CD14-positive monocyte (primary cell): ENCODE measurements around the gene MAST2. TPM values are rescaled to one million over a fixed set of nuclear protein-coding genes. Genes with fewer than 3 reads are reported as not detected.

Source experiments
- DNase-seq, 3 donors: peaks; one replicate each; pipeline ENCODE4 v3.0.0-alpha.2; 2011 to 2022
- H2AFZ ChIP-seq: 2 replicates; pipeline ENCODE4 v1.6.0; 2012; ENCODE audit warnings: mild to moderate bottlenecking, low read depth, low read length, inconsistent platforms; ENCODE audit not compliant: insufficient read depth, poor library complexity, severe bottlenecking
- H3K27ac ChIP-seq, 2 donors: 1 replicate in 1 of 2; 2 replicates in 1 of 2; pipeline ENCODE4 v1.5.1; 2012 to 2013; ENCODE audit warnings: low read length in 2 of 2, control low read depth in 1 of 2, inconsistent platforms in 1 of 2, low read depth in 1 of 2, mild to moderate bottlenecking in 1 of 2
- H3K27me3 ChIP-seq, 2 donors: one replicate each; pipeline versions ENCODE4 v1.6.0 to v1.6.1; 2011 to 2013; ENCODE audit warnings: low read length in 2 of 2; ENCODE audit not compliant: control insufficient read depth in 2 of 2, insufficient read depth in 2 of 2
- H3K36me3 ChIP-seq, 2 donors: replicated peaks in 1 of 2; 1 replicate in 1 of 2; 2 replicates in 1 of 2; pipeline versions ENCODE4 v1.5.1 to v1.6.1; 2012 to 2013; ENCODE audit warnings: low read length in 2 of 2, control low read depth in 1 of 2, inconsistent platforms in 1 of 2, mild to moderate bottlenecking in 1 of 2; ENCODE audit not compliant: insufficient read depth in 2 of 2, control insufficient read depth in 1 of 2
- H3K4me1 ChIP-seq, 2 donors: 1 replicate in 1 of 2; 2 replicates in 1 of 2; pipeline versions ENCODE4 v1.5.1 to v1.6.1; 2012 to 2013; ENCODE audit warnings: low read length in 2 of 2, control low read depth in 1 of 2, inconsistent platforms in 1 of 2, mild to moderate bottlenecking in 1 of 2, moderate library complexity in 1 of 2; ENCODE audit not compliant: insufficient read depth in 2 of 2, control insufficient read depth in 1 of 2
- H3K4me2 ChIP-seq: replicated peaks from 2 replicates; pipeline ENCODE3; 2012; ENCODE audit warnings: low read length, moderate library complexity, mild to moderate bottlenecking; ENCODE audit not compliant: poor library complexity, severe bottlenecking; ENCODE audit errors: extremely low read depth
- H3K4me3 ChIP-seq, 3 experiments: fragments of 200-600 bp in 1 of 3; sonication (generic) in 1 of 3; replicated peaks in 1 of 3; 1 replicate in 2 of 3; 2 replicates in 1 of 3; pipeline ENCODE4 v1.5.1; 2011 to 2013; ENCODE audit warnings: low read length in 3 of 3, mild to moderate bottlenecking in 3 of 3, control low read depth in 2 of 3, low read depth in 2 of 3, inconsistent platforms in 1 of 3, moderate library complexity in 1 of 3
- H3K79me2 ChIP-seq: 2 replicates; pipeline ENCODE4 v1.6.0; 2012; ENCODE audit warnings: mild to moderate bottlenecking, control low read depth, inconsistent platforms, low read length, moderate library complexity; ENCODE audit not compliant: insufficient read depth
- H3K9ac ChIP-seq: 2 replicates; pipeline ENCODE4 v1.6.0; 2017; ENCODE audit warnings: low read length, mild to moderate bottlenecking; ENCODE audit not compliant: insufficient read depth, poor library complexity, severe bottlenecking
- H3K9me3 ChIP-seq, 2 donors: replicated peaks in 1 of 2; 1 replicate in 1 of 2; 2 replicates in 1 of 2; pipeline versions ENCODE4 v1.5.1 to v1.6.1; 2012 to 2013; ENCODE audit warnings: low read length in 2 of 2, control low read depth in 1 of 2; ENCODE audit not compliant: control insufficient read depth in 1 of 2, insufficient read depth in 1 of 2
- H4K20me1 ChIP-seq: 2 replicates; pipeline ENCODE4 v1.6.0; 2012; ENCODE audit warnings: mild to moderate bottlenecking, low read length, control low read depth, moderate library complexity; ENCODE audit not compliant: insufficient read depth
- H3K27ac Mint-ChIP-seq, 7 donors: one replicate each; pipeline ENCODE4 v1.8.0; 2020; ENCODE audit warnings: mild to moderate bottlenecking in 7 of 7, mixed read lengths in 7 of 7, moderate library complexity in 6 of 7, inconsistent platforms in 2 of 7
- H3K27me3 Mint-ChIP-seq, 3 donors: one replicate each; pipeline ENCODE4 v1.8.0; 2021 to 2022; ENCODE audit warnings: low read depth in 3 of 3, mild to moderate bottlenecking in 3 of 3, mixed read lengths in 3 of 3, moderate library complexity in 3 of 3, inconsistent platforms in 1 of 3
- H3K36me3 Mint-ChIP-seq, 2 donors: one replicate each; pipeline ENCODE4 v1.8.0; 2020; ENCODE audit warnings: mixed read lengths in 2 of 2, inconsistent platforms in 1 of 2, mild to moderate bottlenecking in 1 of 2
- H3K4me1 Mint-ChIP-seq: one replicate; pipeline ENCODE4 v1.8.0; 2020; ENCODE audit warnings: mild to moderate bottlenecking, mixed read lengths
- H3K4me3 Mint-ChIP-seq, 2 donors: one replicate each; pipeline ENCODE4 v1.8.0; 2020; ENCODE audit warnings: mild to moderate bottlenecking in 2 of 2, mixed read lengths in 2 of 2, moderate library complexity in 1 of 2
- H3K9me3 Mint-ChIP-seq, 7 donors: one replicate each; pipeline ENCODE4 v1.8.0; 2020 to 2022; ENCODE audit warnings: mixed read lengths in 7 of 7, mild to moderate bottlenecking in 6 of 7, moderate library complexity in 6 of 7, inconsistent platforms in 2 of 7
- WGBS: methylation state at CpG from one replicate; pipeline ENCODE4 v1.1.5; 2013; ENCODE audit warnings: missing lambda C conversion rate; ENCODE audit not compliant: insufficient coverage; 5-methylcytosine and 5-hydroxymethylcytosine counted together
- intact Hi-C, 2 donors: fragments of 100-400 bp; cut with micrococcal nuclease; formaldehyde crosslinking; loops; one replicate each; pipeline versions ENCODE4 v1.15.0 to v1.15.1; 2023
- polyA plus RNA-seq, 3 donors: library from polyadenylated mRNA; depleted of rRNA in 1 of 3; unstranded in 2 of 3; stranded (reverse) in 1 of 3; fragments of 300-500 nt in 2 of 3; fragments of >200 nt in 1 of 3; fragmentation: Illumina TruSeq in 2 of 3; gene quantifications; 1 replicate in 2 of 3; 2 replicates in 1 of 3; pipeline ENCODE4 v1.2.3, GENCODE V29; 2012 to 2021
- TF ChIP-seq, protein P1 (sequence below): fragments of 200-600 bp; IDR thresholded peaks from one replicate; pipeline ENCODE4 v1.8.0; 2022; ENCODE audit warnings: antibody characterized with exemption, mild to moderate bottlenecking

The MAST2 gene
- polyA plus RNA-seq, 3 donors: 1.0 to 7.2 (median 2.5) TPM

DNA sequence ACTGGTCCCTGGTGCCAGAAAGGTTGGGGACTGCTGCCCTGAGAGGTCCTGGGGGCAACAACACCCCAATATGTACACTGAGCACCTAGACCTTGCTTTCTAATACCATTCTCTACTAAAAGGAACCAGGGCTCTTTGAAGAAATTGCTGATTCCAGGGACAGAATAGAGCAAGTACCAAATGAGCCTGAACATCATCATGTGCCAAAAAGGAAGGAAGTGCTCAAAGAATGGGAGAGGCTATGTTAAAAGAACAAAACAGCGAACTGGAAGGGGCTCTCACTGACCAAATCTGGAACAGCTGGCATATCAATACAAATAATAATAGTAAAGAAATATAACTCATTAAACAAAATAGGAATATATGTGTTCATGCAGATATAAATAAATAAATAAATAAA, 278.2 kb downstream of the MAST2 start:
- Histone ChIP-seq H3K4me2 (no peak overlapping the region), H3K4me3 (no peak overlapping the region), H3K79me2 (no peaks in the 10 kb centered on the region), H4K20me1 (no peaks in the 10 kb centered on the region), H3K27me3 (no peaks in the 10 kb centered on the region), H3K36me3 (no peaks in the 10 kb centered on the region), H3K9me3 (no peaks in the 10 kb centered on the region), H2AFZ (no peak overlapping the region), H3K4me1 (no peaks in the 10 kb centered on the region), H3K9ac (no peak overlapping the region), H3K27ac (no peak overlapping the region)
- H3K27me3 Mint-ChIP-seq: no peaks in the 10 kb centered on the region
- intact Hi-C loops: no loop called here
- TF ChIP-seq, protein P1, sequence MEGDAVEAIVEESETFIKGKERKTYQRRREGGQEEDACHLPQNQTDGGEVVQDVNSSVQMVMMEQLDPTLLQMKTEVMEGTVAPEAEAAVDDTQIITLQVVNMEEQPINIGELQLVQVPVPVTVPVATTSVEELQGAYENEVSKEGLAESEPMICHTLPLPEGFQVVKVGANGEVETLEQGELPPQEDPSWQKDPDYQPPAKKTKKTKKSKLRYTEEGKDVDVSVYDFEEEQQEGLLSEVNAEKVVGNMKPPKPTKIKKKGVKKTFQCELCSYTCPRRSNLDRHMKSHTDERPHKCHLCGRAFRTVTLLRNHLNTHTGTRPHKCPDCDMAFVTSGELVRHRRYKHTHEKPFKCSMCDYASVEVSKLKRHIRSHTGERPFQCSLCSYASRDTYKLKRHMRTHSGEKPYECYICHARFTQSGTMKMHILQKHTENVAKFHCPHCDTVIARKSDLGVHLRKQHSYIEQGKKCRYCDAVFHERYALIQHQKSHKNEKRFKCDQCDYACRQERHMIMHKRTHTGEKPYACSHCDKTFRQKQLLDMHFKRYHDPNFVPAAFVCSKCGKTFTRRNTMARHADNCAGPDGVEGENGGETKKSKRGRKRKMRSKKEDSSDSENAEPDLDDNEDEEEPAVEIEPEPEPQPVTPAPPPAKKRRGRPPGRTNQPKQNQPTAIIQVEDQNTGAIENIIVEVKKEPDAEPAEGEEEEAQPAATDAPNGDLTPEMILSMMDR: no peak
- no peak for DNase-seq
- peaks cover 0 to 3% (median 0%) of the 10 kb centered on the region in 7 donors for H3K9me3 Mint-ChIP-seq
- no peaks in the 10 kb centered on the region for H3K36me3 Mint-ChIP-seq
- no CpG with 5 or more reads among the region's 1 CpG for WGBS
- H3K4me1 Mint-ChIP-seq: peaks cover 7% of the 10 kb centered on the region
- no peak overlapping the region for H3K4me3 Mint-ChIP-seq
- H3K27ac Mint-ChIP-seq: no peak overlapping the region

DNA sequence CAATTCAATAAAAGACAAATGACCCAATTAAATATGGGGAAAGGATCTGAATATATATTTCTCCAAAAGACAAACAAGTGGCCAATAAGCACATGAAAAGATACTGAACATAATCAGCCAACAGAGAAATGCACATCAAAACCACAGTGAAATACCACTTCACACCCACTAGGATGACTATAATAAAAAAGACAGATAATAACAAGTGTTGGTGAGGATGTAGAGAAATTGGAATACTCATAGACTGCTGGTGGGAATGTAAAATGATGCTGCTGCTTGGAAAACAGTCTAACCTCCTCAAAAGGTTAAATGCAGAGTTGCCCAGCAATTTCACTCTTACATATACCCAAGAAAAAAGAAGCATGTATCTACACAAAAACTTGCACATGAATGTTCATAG, 280.2 kb downstream of the MAST2 start:
- H3K36me3 Mint-ChIP-seq: no peaks in the 10 kb centered on the region
- DNase-seq: no peak
- Histone ChIP-seq H3K4me3 (no peak overlapping the region), H3K9ac (no peak overlapping the region), H3K79me2 (no peaks in the 10 kb centered on the region), H3K4me2 (no peak overlapping the region), H4K20me1 (no peaks in the 10 kb centered on the region), H3K36me3 (no peaks in the 10 kb centered on the region), H3K9me3 (no peaks in the 10 kb centered on the region), H2AFZ (no peak overlapping the region), H3K4me1 (no peaks in the 10 kb centered on the region), H3K27ac (no peak overlapping the region), H3K27me3 (no peaks in the 10 kb centered on the region)
- H3K4me3 Mint-ChIP-seq: no peak overlapping the region
- intact Hi-C loops: no loop called here
- H3K4me1 Mint-ChIP-seq: peaks cover 3% of the 10 kb centered on the region
- no peaks in the 10 kb centered on the region for H3K27me3 Mint-ChIP-seq
- TF ChIP-seq, protein P1: no peak
- no peak overlapping the region for H3K27ac Mint-ChIP-seq
- peaks cover 0 to 3% (median 0%) of the 10 kb centered on the region in 7 donors for H3K9me3 Mint-ChIP-seq
